K562 (cell line): Measurements from ENCODE around the gene GATAD2B.

Experiments used
- BMI1 ChIP-seq: fragments of 150-350 bp; IDR thresholded peaks from 2 replicates; pipeline ENCODE4 v1.6.1; 2014; ENCODE audit warnings: low read length
- HNRNPK ChIP-seq: fragments of 200-400 bp; formaldehyde crosslinking; IDR thresholded peaks from one replicate; pipeline ENCODE4 v1.6.1; 2018; ENCODE audit warnings: mild to moderate bottlenecking, low read depth, low read length; ENCODE audit not compliant: poor library complexity, severe bottlenecking
- KLF13 ChIP-seq: fragments of 450-650 bp; IDR thresholded peaks from 2 replicates; pipeline ENCODE4 v1.6.1; 2016; ENCODE audit warnings: missing genetic modification characterization, low read depth, mild to moderate bottlenecking, missing compliant biosample characterization, moderate library complexity, borderline replicate concordance
- MED1 ChIP-seq: sonication (generic); formaldehyde crosslinking; IDR thresholded peaks from 2 replicates; pipeline ENCODE4 v1.8.1; 2023; ENCODE audit warnings: missing genetic modification reagents, borderline replicate concordance
- PHF8 ChIP-seq: fragments of 200-600 bp; sonication (generic); IDR thresholded peaks from 2 replicates; pipeline ENCODE4 v1.6.1; 2012; ENCODE audit warnings: mixed run types, mild to moderate bottlenecking, inconsistent platforms, low read length, moderate library complexity, borderline replicate concordance
- SMARCA5 ChIP-seq: fragments of 450-650 bp; IDR thresholded peaks from 2 replicates; pipeline ENCODE4 v1.6.1; 2016
- SNRNP70 ChIP-seq: fragments of 200-400 bp; formaldehyde crosslinking; optimal IDR thresholded peaks from 2 replicates; pipeline ENCODE3; 2017; ENCODE audit warnings: low read depth, low read length
- ZBTB8A ChIP-seq: fragments of 450-650 bp; IDR thresholded peaks from 2 replicates; pipeline ENCODE4 v1.6.1; 2018; ENCODE audit warnings: mild to moderate bottlenecking, moderate library complexity; ENCODE audit not compliant: partially characterized antibody
- ZFPM2 ChIP-seq: fragments of 250-450 bp; sonication (Bioruptor Pico); IDR thresholded peaks from 2 replicates; pipeline ENCODE4 v1.5.1; 2022; ENCODE audit warnings: mild to moderate bottlenecking
- ZNF165 ChIP-seq: fragments of 250-450 bp; sonication (Bioruptor Pico); IDR thresholded peaks from 2 replicates; pipeline ENCODE4 v1.4.0; 2020; ENCODE audit warnings: borderline replicate concordance
- ZNF212 ChIP-seq: fragments of 450-650 bp; formaldehyde crosslinking; IDR thresholded peaks from 2 replicates; pipeline ENCODE4 v1.4.0; 2020; ENCODE audit warnings: mild to moderate bottlenecking
- TF ChIP-seq, protein P1 (sequence below): sonication (generic); formaldehyde crosslinking; IDR thresholded peaks from 2 replicates; pipeline ENCODE4 v1.8.1; 2023; ENCODE audit warnings: mild to moderate bottlenecking, missing genetic modification reagents, moderate library complexity
- TF ChIP-seq, protein P2 (sequence below): sonication (generic); formaldehyde crosslinking; IDR thresholded peaks from 2 replicates; pipeline ENCODE4 v1.5.0; 2020; ENCODE audit warnings: missing genetic modification reagents
- TF ChIP-seq, protein P3 (sequence below): sonication (generic); formaldehyde crosslinking; IDR thresholded peaks from 2 replicates; pipeline ENCODE4 v1.8.0; 2022; ENCODE audit warnings: mild to moderate bottlenecking, missing genetic modification reagents

DNA sequence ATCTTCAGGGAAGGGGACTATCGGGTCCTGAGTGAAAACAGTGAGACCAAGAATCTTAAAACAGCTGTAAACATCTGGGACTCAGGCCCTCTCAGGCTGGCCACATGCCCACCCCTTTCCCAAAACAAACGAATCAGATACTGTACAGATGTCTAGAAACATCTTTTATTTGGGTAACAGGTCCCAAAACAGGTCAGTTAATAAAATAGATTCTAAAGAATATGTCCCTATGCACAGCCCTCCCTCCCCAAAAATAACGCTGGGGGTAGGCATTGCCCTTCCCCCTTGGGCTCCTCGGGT, 36.1 kb upstream of the GATAD2B start:
- TF ChIP-seq ZBTB8A (no peak), PHF8 (no peak), HNRNPK (no peak), ZNF165 (no peak), BMI1 (no peak), ZNF212 (CRISPR knock-in tag) (no peak), SNRNP70 (no peak), ZFPM2 (CRISPR knock-in tag) (no peak), KLF13 (tag) (no peak), SMARCA5 (no peak), MED1 (CRISPR knock-in tag) (no peak)
- TF ChIP-seq, protein P1, sequence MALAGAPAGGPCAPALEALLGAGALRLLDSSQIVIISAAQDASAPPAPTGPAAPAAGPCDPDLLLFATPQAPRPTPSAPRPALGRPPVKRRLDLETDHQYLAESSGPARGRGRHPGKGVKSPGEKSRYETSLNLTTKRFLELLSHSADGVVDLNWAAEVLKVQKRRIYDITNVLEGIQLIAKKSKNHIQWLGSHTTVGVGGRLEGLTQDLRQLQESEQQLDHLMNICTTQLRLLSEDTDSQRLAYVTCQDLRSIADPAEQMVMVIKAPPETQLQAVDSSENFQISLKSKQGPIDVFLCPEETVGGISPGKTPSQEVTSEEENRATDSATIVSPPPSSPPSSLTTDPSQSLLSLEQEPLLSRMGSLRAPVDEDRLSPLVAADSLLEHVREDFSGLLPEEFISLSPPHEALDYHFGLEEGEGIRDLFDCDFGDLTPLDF (CRISPR knock-in tag) = no peak
- TF ChIP-seq, protein P2, sequence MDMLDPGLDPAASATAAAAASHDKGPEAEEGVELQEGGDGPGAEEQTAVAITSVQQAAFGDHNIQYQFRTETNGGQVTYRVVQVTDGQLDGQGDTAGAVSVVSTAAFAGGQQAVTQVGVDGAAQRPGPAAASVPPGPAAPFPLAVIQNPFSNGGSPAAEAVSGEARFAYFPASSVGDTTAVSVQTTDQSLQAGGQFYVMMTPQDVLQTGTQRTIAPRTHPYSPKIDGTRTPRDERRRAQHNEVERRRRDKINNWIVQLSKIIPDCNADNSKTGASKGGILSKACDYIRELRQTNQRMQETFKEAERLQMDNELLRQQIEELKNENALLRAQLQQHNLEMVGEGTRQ = no peak
- TF ChIP-seq, protein P3, sequence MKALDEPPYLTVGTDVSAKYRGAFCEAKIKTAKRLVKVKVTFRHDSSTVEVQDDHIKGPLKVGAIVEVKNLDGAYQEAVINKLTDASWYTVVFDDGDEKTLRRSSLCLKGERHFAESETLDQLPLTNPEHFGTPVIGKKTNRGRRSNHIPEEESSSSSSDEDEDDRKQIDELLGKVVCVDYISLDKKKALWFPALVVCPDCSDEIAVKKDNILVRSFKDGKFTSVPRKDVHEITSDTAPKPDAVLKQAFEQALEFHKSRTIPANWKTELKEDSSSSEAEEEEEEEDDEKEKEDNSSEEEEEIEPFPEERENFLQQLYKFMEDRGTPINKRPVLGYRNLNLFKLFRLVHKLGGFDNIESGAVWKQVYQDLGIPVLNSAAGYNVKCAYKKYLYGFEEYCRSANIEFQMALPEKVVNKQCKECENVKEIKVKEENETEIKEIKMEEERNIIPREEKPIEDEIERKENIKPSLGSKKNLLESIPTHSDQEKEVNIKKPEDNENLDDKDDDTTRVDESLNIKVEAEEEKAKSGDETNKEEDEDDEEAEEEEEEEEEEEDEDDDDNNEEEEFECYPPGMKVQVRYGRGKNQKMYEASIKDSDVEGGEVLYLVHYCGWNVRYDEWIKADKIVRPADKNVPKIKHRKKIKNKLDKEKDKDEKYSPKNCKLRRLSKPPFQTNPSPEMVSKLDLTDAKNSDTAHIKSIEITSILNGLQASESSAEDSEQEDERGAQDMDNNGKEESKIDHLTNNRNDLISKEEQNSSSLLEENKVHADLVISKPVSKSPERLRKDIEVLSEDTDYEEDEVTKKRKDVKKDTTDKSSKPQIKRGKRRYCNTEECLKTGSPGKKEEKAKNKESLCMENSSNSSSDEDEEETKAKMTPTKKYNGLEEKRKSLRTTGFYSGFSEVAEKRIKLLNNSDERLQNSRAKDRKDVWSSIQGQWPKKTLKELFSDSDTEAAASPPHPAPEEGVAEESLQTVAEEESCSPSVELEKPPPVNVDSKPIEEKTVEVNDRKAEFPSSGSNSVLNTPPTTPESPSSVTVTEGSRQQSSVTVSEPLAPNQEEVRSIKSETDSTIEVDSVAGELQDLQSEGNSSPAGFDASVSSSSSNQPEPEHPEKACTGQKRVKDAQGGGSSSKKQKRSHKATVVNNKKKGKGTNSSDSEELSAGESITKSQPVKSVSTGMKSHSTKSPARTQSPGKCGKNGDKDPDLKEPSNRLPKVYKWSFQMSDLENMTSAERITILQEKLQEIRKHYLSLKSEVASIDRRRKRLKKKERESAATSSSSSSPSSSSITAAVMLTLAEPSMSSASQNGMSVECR (CRISPR knock-in tag) = no peak
